H1 (cell line): ENCODE measurements around the gene FREM1. TPM values are rescaled to one million over a fixed set of nuclear protein-coding genes. Genes with fewer than 3 reads are reported as not detected.

Experiments
- CTCF ChIA-PET: fragments of 300-600 bp; sonication (Branson Sonifier 250); formaldehyde crosslinking; loops from one replicate; lab custom pipeline; 2021; ENCODE audit not compliant: partially characterized antibody; lab: Charles Lee
- POLR2A ChIA-PET: fragments of 300-600 bp; sonication (Branson Sonifier 250); formaldehyde crosslinking; loops from one replicate; lab custom pipeline; 2021; ENCODE audit warnings: inconsistent platforms; ENCODE audit not compliant: partially characterized antibody; lab: Charles Lee
- DNase-seq, 2 experiments: peaks; one replicate each; pipeline versions ENCODE4 v3.0.0 to v3.0.0-alpha.2; 2010 to 2022; ENCODE audit warnings: low spot score in 2 of 2, low read depth in 1 of 2, mixed read lengths in 1 of 2
- FAIRE-seq: peaks from 2 replicates; lab custom pipeline; 2011; peaks lifted over from hg19 to GRCh38; lab: Jason Lieb, UNC
- H2AFZ ChIP-seq: 2 replicates; pipeline ENCODE4 v1.8.1; 2012; ENCODE audit warnings: low read length, inconsistent platforms
- H2AK5ac ChIP-seq: 2 replicates; pipeline ENCODE4 v1.6.1; 2013; ENCODE audit warnings: low read depth, low read length
- H2BK120ac ChIP-seq: replicated peaks from 2 replicates; pipeline ENCODE3; 2013; ENCODE audit warnings: low read depth, low read length, inconsistent platforms
- H2BK12ac ChIP-seq: 2 replicates; pipeline ENCODE4 v1.6.1; 2013; ENCODE audit warnings: low read depth, low read length
- H2BK15ac ChIP-seq: 2 replicates; pipeline ENCODE4 v1.6.1; 2013; ENCODE audit warnings: low read length
- H2BK20ac ChIP-seq: 2 replicates; pipeline ENCODE4 v1.6.1; 2013; ENCODE audit warnings: low read length
- H2BK5ac ChIP-seq: 2 replicates; pipeline ENCODE4 v1.6.1; 2013; ENCODE audit warnings: low read depth, low read length
- H3K14ac ChIP-seq: 2 replicates; pipeline ENCODE4 v1.6.1; 2013; ENCODE audit warnings: inconsistent platforms; ENCODE audit not compliant: insufficient read length
- H3K18ac ChIP-seq: 2 replicates; pipeline ENCODE4 v1.6.1; 2013; ENCODE audit warnings: low read length; ENCODE audit errors: extremely low read depth
- H3K23ac ChIP-seq: 2 replicates; pipeline ENCODE4 v1.6.1; 2013; ENCODE audit warnings: inconsistent platforms; ENCODE audit not compliant: insufficient read length
- H3K23me2 ChIP-seq: 2 replicates; pipeline ENCODE4 v1.6.1; 2013; ENCODE audit warnings: low read depth, low read length
- H3K27ac ChIP-seq: 2 replicates; pipeline ENCODE4 v1.6.1; 2011; ENCODE audit warnings: low read depth, low read length, inconsistent platforms
- H3K27me3 ChIP-seq, 4 experiments: replicated peaks in 1 of 4; 1 replicate in 1 of 4; 2 replicates in 3 of 4; pipeline versions ENCODE4 v1.6.1 to v1.8.1; 2011 to 2013; ENCODE audit warnings: low read length in 3 of 4, mild to moderate bottlenecking in 3 of 4, inconsistent platforms in 2 of 4, mixed read lengths in 2 of 4, moderate library complexity in 1 of 4; ENCODE audit not compliant: control insufficient read depth in 3 of 4, insufficient read depth in 3 of 4; ENCODE audit errors: extremely low read depth in 1 of 4
- H3K36me3 ChIP-seq, 4 experiments: 2 replicates each; pipeline versions ENCODE4 v1.6.1 to v1.8.1; 2011 to 2013; ENCODE audit warnings: mild to moderate bottlenecking in 4 of 4, low read length in 3 of 4, moderate library complexity in 2 of 4, control low read depth in 1 of 4, inconsistent platforms in 1 of 4; ENCODE audit not compliant: insufficient read depth in 4 of 4, control insufficient read depth in 2 of 4
- H3K4ac ChIP-seq: replicated peaks from 2 replicates; pipeline ENCODE3; 2013; ENCODE audit warnings: low read length, low read depth, mixed read lengths, inconsistent platforms; ENCODE audit not compliant: insufficient read length
- H3K4me1 ChIP-seq, 4 experiments: replicated peaks in 1 of 4; 1 replicate in 1 of 4; 2 replicates in 3 of 4; pipeline versions ENCODE4 v1.6.1 to v1.8.1; 2011 to 2013; ENCODE audit warnings: low read length in 3 of 4, inconsistent platforms in 2 of 4, mixed read lengths in 1 of 4; ENCODE audit not compliant: insufficient read depth in 4 of 4, control insufficient read depth in 3 of 4
- H3K4me2 ChIP-seq, 2 experiments: 2 replicates each; pipeline versions ENCODE4 v1.6.1 to v1.8.1; 2011 to 2013; ENCODE audit warnings: low read depth in 2 of 2, low read length in 2 of 2, control low read depth in 1 of 2, inconsistent platforms in 1 of 2, mild to moderate bottlenecking in 1 of 2; ENCODE audit not compliant: insufficient read depth in 1 of 2
- H3K4me3 ChIP-seq, 4 experiments: fragments of 200-600, 300-600 bp in 1 of 4; sonication (generic), shearing (Covaris generic), sonication (Bioruptor Twin) in 1 of 4; 2 replicates each; pipeline versions ENCODE4 v1.5.1 to v1.8.1; 2011 to 2016; ENCODE audit warnings: low read length in 4 of 4, low read depth in 3 of 4, control low read depth in 2 of 4, inconsistent platforms in 2 of 4, mild to moderate bottlenecking in 2 of 4, mixed read lengths in 1 of 4, moderate library complexity in 1 of 4; ENCODE audit not compliant: insufficient read depth in 2 of 4; ENCODE audit errors: extremely low read depth in 1 of 4
- H3K56ac ChIP-seq: replicated peaks from 2 replicates; pipeline ENCODE3; 2013; ENCODE audit warnings: low read depth, mild to moderate bottlenecking, mixed read lengths, low read length, inconsistent platforms; ENCODE audit not compliant: insufficient read length
- H3K79me1 ChIP-seq: 2 replicates; pipeline ENCODE4 v1.6.1; 2013; ENCODE audit warnings: low read depth, low read length, control low read depth
- H3K79me2 ChIP-seq, 2 experiments: 2 replicates each; pipeline versions ENCODE4 v1.6.1 to v1.8.1; 2012 to 2013; ENCODE audit warnings: low read length in 2 of 2, mild to moderate bottlenecking in 2 of 2, inconsistent platforms in 1 of 2; ENCODE audit not compliant: insufficient read depth in 2 of 2, control insufficient read depth in 1 of 2
- H3K9ac ChIP-seq, 4 experiments: replicated peaks in 1 of 4; 1 replicate in 1 of 4; 2 replicates in 3 of 4; pipeline versions ENCODE4 v1.6.1 to v1.8.1; 2011 to 2013; ENCODE audit warnings: low read depth in 3 of 4, low read length in 3 of 4, control low read depth in 2 of 4, mild to moderate bottlenecking in 2 of 4, moderate library complexity in 2 of 4, inconsistent platforms in 1 of 4; ENCODE audit errors: extremely low read depth in 1 of 4
- H3K9me3 ChIP-seq, 2 experiments: 2 replicates each; pipeline versions ENCODE4 v1.6.1 to v1.8.1; 2012 to 2013; ENCODE audit warnings: mild to moderate bottlenecking in 2 of 2, moderate library complexity in 2 of 2, control low read depth in 1 of 2, inconsistent platforms in 1 of 2, low read depth in 1 of 2, low read length in 1 of 2, mixed read lengths in 1 of 2; ENCODE audit not compliant: insufficient read depth in 2 of 2
- H4K20me1 ChIP-seq, 2 experiments: replicated peaks in 1 of 2; 2 replicates each; pipeline versions ENCODE3 to v1.8.1; 2011 to 2013; ENCODE audit warnings: inconsistent platforms in 2 of 2, low read length in 2 of 2, mild to moderate bottlenecking in 1 of 2; ENCODE audit not compliant: insufficient read depth in 2 of 2, control insufficient read depth in 1 of 2
- H4K5ac ChIP-seq: 2 replicates; pipeline ENCODE4 v1.6.1; 2013; ENCODE audit warnings: low read length, low read depth, mixed read lengths, inconsistent platforms; ENCODE audit not compliant: insufficient read length
- H4K8ac ChIP-seq: 2 replicates; pipeline ENCODE4 v1.8.0; 2013; ENCODE audit warnings: mild to moderate bottlenecking, moderate library complexity, low read length, inconsistent platforms; ENCODE audit not compliant: insufficient read depth; ENCODE audit errors: extremely low read depth
- H4K91ac ChIP-seq: replicated peaks from 2 replicates; pipeline ENCODE3; 2013; ENCODE audit warnings: low read length, mixed read lengths, inconsistent platforms; ENCODE audit not compliant: insufficient read length
- ASH2L ChIP-seq: fragments of 200-600, 300-600 bp; sonication (generic); IDR thresholded peaks from one replicate; pipeline ENCODE4 v1.7.1; 2017; ENCODE audit warnings: low read length
- KDM4A ChIP-seq: IDR thresholded peaks from one replicate; pipeline ENCODE4 v1.7.1; 2012; ENCODE audit warnings: low read depth, mild to moderate bottlenecking, moderate library complexity, low read length, inconsistent platforms; ENCODE audit not compliant: severe bottlenecking
- MAX ChIP-seq: IDR thresholded peaks from 2 replicates; pipeline ENCODE4 v1.6.1; 2012; ENCODE audit warnings: inconsistent platforms
- whole genome bisulfite sequencing, 2 experiments: shearing (Covaris generic) in 1 of 2; methylation state at CpG; one replicate each; pipeline versions ENCODE4 v1.1.6 to v1.1.7; 2013 to 2015; ENCODE audit warnings: low lambda C conversion rate in 2 of 2, mixed read lengths in 2 of 2, inconsistent platforms in 1 of 2, low coverage in 1 of 2, missing lambda C conversion rate in 1 of 2; ENCODE audit not compliant: insufficient replicate concordance in 2 of 2, insufficient coverage in 1 of 2, insufficient read length in 1 of 2; ENCODE audit errors: extremely low coverage in 1 of 2, missing lambda C conversion rate in 1 of 2; 5-methylcytosine and 5-hydroxymethylcytosine counted together
- polyA plus RNA-seq, 7 experiments: library from polyadenylated mRNA; depleted of rRNA in 3 of 7; stranded (reverse) in 5 of 7; unstranded in 2 of 7; fragments of >200 nt in 5 of 7; fragments of 200-250 nt in 2 of 7; gene quantifications; 1 replicate in 5 of 7; 2 replicates in 1 of 7; 4 replicates in 1 of 7; pipeline versions ENCODE4 v1.2.1 to v1.2.3, GENCODE V29; 2011 to 2013; ENCODE audit warnings: missing spikeins in 2 of 7, mixed read lengths in 2 of 7
- total RNA-seq: library from RNA; stranded (reverse); fragmentation: NEBNext Ultra II Directional; extraction: Animal tissue kit (Norgen Biotek cat#: 25700); gene quantifications from 2 replicates; pipeline ENCODE4 v1.2.1, GENCODE V29; 2021

Gene FREM1
- total and polyA plus RNA-seq, 2 of the 8 experiments (the other 6 are each of a cell fraction or from before 2014, with no cell fraction given) = 2.6 to 3.1 TPM

- 71% methylated on average over 1 of the region's 1 CpG; no CpG with 5 or more reads in 1 of the 2 experiments for WGBS, 2 experiments
- Histone ChIP-seq H3K4ac (no peak overlapping the region), H3K9me3 (no peaks in the 10 kb centered on the region; a peak in 1 of 4 replicates), H3K27me3 (no peaks in the 10 kb centered on the region), H3K18ac (no peak overlapping the region), H2AK5ac (no peak overlapping the region), H2AFZ (no peak overlapping the region), H3K4me2 (no peak overlapping the region), H4K91ac (no peak overlapping the region), H2BK120ac (no peak overlapping the region), H3K4me1 (peaks cover 0 to 12% (median 5%) of the 10 kb centered on the region in 4 experiments; a peak in 4 of 7 replicates), H3K79me1 (no peaks in the 10 kb centered on the region), H3K56ac (no peak overlapping the region), H3K9ac (no peak overlapping the region), H2BK15ac (no peak overlapping the region), H3K36me3 (no peaks in the 10 kb centered on the region; a peak in 2 of 8 replicates), H2BK5ac (no peak overlapping the region), H3K79me2 (no peaks in the 10 kb centered on the region), H3K4me3 (no peak overlapping the region), H4K8ac (no peak overlapping the region), H3K23me2 (no peaks in the 10 kb centered on the region), H2BK12ac (no peak overlapping the region), H3K27ac (no peak overlapping the region)
- FAIRE-seq = no peak
- no peak for DNase-seq
- POLR2A ChIA-PET = no interaction called here
- no peak for TF ChIP-seq MAX
- TF ChIP-seq ASH2L = no peak
- no peak for TF ChIP-seq KDM4A
- TF ChIP-seq, all 59 proteins: peak for 0
- CTCF ChIA-PET = interaction anchor here (0.7 kb wide), 1 partner anchor 278 kb away, joined by 3 read pairs; no protein-coding TSS in a partner anchor
- Histone ChIP-seq H4K20me1 (no peaks in the 10 kb centered on the region), H3K23ac (no peak overlapping the region), H2BK20ac (no peak overlapping the region), H4K5ac (no peak overlapping the region), H3K14ac (no peak overlapping the region)
These were observed 18.9 kb downstream of the FREM1 start for GRCh38 chr9:14891332-14891731.
